GM18517 (cell line): ENCODE data around the gene LRP1.
A peak's percentile ranks its signal among the peaks of the same experiment; 100 is the strongest.

Source experiments
- ATAC-seq: cut with Tn5 transposase; IDR thresholded peaks from one replicate; pipeline ENCODE4 v1.9.1; 2021; ENCODE audit warnings: mild to moderate bottlenecking, moderate library complexity; ENCODE audit not compliant: unreplicated experiment

Gene LRP1

DNA sequence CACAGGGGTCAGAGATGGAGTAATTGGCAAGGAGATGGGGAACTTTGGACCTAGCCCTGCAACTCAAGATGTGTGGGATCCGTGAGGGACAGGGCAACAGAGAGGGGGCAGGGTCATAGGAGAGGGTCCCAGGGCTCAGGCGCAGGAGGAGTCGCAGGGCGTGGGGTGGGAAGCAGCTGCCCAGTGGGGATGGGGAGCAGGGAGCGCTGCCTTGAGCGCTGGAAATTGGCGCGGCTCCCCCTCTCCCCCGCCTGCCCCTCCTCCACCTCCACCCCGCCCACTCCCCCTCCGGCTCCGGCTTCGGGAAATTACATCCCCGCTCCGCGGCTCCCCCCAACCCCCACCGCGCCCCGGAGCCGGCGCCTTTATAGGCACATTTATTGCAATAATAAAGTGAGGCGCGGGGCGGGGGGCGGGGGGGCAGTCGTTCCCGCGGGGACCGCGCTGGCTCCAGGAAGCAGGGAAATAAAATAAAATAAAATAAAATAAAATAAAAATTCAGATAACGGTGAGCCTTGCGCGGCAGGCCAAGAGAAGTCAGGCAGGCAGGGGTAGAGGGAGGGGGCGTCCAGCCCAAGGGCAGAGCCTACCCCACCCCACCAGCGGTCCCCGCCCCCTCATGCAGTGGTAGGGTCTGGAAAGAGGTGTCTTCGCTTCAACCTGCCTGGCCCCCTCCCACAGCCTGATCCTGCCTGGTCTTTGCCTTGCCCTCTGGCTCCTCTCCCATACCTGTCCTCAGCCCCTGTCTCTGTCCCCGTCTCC lies 91.9 kb downstream of the LRP1 start:
- ATAC-seq: no peak

DNA sequence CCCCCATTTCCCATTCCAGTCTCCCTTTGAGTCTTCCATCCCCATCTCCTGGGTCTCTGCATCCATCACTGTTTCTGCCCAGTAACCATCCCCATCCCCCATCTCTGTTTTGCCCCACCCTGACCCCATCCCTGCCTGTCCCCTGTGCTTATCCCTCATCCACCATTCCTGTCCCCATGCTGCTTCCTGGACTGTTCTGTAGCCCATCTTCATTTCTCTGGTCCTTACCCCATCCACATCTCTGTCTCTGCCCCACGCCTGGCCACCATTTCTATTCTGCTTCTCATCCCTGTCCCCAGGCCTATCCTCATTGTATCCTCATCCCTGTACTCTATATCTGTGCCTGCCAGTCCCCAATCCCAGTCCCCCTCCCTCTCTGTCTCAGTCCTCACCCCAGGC lies 92.5 kb downstream of the LRP1 start:
- no peak for ATAC-seq

DNA sequence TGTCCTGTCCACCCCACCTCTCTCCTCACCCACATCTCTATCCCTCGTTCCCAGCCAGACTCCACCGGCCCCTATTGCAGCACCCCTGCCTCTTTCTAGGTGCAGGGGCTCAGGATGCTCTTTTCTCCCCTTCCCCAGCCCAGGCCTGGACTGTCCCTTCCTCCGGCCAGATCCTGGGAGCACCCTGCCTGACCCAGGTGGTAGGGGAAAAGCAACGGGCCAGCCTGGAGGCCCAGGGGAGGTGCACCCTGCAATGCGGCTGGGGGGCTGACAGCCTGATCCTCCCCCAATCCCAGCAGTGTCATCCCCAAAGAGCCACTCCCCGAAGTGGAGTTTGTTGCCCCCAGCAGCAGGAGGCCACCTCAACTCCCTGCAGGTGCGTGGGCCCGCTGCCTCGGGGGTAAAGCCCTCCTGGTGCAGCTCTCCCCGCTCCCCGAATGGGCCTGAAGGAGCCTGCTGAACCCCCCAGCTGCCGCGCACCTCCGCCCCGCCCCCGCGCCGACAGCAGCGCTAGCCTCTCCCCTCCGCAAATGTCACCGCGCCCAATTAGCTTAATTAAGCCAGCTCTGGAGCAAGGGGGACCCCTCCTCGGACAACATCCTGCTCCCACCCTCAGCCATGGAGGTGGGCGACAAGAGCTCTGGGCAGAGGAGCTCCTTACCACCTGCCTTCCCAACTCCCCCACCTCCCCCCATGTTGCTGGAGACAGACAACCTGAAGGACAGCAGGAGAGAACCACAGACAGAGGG lies 93.1 kb downstream of the LRP1 start:
- no peak for ATAC-seq

DNA sequence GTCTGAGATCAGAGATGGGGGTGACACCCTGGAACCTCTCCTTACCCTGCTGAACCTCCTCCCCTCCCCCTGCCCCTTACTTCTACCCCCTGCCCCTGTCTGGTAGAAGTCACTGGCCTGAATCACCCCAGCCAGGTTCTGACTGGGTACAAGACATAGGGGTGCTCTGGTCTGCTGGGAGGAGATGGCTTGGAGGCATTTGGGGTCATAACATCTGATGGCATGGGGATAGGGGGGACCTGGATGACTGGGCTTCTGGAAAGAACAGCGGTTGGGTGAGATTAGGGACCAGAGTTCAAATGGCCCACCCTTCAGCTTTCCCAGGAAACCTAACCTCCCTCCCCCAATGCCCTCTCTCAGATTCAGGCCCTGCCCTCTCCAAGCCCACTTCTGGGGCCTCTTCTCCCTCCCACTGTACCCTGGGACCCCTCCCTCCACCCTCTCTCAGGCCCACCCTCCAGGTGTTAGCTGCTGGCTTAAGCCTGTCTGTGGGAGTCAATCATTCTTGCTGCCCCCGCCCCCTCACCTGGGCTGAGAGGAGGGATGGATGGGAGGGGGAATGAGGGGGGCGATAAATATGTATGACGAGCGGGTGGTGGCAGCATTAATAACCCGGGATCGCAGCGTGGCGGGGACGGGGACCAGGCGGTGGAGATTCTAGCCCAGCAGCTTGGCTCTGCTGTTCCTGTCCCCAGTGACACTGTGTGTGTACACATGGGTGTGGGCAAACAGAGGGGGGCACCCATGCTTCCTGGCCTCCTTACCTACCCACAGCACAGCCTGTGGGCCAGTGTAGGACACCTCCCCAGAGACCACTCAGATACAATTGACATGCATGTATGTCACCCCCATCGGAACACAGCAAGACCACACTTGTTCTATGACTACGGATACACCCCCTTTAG lies 94.3 kb downstream of the LRP1 start:
- ATAC-seq: no peak

DNA sequence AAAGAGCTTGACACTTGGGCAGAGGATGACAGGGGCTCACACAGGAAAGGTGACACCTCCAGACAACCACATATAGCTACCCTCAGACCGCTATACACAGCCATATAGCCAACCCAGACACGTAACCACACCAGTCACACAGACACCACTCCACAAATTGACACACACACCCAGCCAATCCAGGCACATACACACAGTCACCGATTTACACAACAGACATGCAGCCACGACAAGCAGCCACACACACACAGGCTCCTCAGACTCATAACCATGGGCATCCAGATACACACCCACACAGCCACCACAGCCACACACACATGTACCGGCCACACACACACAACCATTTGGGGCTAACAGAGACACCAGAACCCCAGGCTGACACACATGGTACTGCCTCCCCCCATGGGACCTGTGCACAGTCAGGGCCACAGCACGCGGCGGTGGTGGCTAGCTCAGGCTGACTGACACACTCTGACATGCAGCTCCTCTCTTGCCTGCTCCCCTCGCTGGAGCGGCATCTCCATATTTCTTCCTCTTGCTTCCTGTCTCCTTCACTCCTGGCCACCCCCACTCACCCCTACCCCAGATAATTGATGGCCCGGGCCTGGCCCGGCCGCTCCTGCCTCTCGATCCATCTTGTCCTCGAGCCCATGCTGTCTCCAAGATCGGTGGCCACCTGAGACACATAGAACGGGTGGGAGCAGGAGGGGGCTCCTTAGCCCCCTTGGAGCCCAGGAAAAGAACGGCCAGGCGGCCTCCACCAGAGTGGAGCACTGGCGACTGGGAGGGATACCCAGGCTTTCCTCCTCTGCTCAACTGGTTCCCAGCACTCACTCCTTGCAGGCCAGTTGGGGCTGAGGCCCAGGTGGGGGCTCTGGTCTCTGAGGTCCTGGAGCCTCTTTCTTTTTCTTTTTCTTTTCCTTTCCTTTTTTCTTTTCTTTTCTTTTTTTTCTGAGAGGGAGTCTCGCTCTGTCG lies 95.2 kb downstream of the LRP1 start:
- ATAC-seq: no peak

DNA sequence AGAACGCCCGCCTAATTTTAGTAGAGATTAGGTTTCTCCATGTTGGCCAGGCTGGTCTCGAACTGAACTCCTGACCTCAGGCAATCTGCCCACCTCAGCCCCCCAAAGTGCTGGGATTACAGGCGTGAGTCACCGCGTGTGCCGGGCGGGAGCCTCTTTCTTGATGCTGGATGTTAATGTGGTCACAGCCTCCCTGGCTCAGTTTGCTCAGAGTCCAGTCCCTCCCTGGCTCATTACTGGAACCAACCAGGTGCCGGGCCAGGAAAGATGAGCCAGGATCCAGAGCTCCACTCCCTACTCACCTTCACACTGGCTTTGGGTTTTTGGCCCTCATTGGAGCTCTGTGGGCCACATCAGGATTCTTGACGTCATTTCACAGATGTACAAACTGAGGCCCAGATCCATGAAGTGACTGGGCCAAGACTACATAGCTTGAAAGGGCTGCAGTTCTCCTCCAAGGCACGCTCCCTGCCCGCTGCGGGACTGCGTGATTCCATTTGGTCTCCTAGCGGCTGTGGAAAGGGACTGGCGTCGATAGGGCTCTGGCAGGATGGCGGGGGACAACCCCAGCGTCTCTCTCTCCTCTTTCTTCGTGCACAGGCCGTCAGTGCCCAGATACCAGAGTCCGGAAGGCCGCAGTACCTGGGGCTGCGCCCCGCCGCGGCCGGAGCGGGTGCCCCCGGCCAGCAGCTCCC lies 96.1 kb downstream of the LRP1 start:
- no peak for ATAC-seq

DNA sequence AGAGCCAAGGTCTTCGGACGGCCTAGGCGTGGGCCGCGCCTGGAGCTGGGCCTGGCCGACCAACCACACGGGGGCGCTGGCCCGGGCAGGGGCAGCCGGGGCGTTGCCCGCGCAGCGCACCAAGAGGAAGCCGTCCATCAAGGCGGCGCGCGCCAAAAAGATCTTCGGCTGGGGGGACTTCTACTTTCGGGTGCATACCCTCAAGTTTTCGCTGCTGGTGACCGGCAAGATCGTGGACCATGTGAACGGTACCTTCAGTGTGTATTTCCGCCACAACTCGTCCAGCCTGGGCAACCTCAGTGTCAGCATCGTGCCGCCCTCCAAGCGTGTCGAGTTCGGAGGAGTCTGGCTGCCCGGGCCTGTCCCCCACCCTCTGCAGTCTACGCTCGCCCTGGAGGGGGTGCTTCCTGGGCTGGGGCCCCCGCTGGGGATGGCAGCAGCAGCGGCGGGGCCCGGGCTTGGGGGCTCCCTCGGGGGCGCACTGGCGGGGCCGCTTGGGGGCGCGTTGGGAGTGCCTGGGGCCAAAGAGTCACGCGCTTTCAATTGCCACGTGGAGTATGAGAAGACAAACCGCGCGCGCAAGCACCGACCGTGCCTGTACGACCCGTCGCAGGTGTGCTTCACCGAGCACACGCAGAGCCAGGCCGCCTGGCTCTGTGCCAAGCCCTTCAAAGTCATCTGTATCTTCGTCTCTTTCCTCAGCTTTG lies 96.8 kb downstream of the LRP1 start:
- ATAC-seq: no peak

DNA sequence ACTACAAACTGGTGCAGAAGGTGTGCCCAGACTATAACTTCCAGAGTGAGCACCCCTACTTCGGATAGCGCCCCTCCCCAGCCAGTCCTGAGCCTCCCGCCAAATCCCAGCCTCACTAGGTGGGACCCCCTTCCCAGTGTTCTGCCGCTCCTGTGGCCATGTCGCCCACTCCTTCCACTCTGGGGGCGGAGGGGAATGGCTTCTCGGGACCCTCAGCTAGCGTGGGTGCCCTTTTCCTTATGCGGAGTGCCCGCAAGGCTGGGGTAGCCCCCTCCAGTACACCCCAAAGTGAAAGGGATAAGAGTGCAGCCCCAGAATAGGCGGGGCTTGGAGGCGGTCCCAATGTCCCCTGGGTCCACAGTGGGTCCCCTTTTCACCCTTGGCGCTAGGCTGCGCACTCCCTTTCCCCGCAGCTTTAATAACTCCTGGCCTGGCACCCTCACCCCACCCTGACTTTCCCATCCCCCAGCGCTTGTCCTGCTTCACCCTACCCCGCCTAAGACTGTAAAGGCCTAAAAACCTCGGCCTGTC lies 97.5 kb downstream of the LRP1 start:
- ATAC-seq: no peak

DNA sequence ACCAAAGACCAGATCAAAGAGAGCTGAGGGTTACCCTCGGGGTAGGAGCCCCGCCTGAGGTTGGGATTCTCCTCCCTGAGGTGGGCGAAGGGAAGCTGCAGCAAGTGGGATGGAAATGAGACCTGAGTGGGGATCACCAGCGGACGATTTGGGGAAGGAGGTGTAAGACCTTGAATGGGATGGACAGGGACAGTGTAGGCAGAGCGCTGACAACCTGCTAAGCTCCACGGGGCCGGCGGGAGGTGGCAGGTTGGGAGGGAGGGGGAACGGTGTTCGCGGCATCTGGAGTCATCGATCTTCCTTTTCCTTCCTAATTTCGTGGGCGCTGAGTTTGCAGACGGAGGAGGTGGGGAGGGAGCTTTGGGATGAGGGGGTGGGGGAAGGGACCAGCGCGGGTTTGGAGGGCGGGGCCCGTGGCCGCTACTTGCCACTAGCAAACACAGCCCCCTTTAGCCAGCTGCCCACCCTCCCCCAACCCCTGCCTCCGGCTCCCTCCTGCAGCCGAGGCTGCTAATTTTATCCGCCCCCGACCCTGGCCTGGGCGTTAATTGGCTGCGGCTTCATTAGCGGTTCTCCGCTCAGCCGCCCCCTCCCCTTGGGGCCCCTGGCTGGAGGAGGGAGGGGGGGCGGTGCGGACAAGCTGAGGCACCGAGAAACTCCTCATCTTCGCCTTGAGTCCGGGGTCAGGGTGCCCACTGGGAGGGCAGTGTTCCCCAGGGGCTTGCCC lies 98.5 kb downstream of the LRP1 start:
- no peak for ATAC-seq

DNA sequence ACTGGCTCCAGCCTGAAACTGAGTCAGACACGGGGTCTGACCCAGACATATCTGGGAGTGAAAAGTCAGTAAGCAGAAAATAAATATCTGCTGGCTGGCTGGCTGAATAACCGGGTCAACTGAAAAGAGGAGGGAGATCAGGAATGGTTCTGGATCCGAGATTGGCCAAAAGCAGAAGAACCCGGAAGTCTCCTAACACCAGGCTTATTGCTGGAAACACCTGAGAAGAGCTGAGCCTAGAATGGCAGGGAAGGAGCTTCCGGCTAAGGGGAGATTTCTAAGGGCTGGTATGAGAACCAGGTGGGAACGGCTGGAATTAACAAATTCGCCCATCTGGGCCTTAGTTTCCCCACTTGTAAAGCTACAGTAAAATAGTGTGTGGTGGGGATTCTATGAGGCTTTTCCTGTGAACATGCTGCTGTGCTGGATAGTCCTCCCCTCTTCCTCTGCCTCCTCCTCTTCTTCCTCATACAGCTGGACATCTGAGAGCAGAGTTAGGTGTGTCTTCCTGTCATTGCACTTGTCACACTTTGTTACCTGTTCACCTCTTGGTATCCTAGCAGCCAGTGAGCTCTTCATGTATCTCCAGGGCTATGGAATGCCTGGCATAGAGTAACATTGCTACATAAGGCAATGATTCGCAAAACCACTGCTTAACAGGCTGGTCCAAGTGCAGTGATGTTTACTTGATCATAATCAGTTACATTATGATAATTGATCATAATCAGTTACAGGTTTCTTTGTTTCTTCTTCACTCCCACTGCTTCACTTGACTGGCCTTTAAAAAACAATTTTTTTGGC lies 99.2 kb downstream of the LRP1 start:
- ATAC-seq: no peak

DNA sequence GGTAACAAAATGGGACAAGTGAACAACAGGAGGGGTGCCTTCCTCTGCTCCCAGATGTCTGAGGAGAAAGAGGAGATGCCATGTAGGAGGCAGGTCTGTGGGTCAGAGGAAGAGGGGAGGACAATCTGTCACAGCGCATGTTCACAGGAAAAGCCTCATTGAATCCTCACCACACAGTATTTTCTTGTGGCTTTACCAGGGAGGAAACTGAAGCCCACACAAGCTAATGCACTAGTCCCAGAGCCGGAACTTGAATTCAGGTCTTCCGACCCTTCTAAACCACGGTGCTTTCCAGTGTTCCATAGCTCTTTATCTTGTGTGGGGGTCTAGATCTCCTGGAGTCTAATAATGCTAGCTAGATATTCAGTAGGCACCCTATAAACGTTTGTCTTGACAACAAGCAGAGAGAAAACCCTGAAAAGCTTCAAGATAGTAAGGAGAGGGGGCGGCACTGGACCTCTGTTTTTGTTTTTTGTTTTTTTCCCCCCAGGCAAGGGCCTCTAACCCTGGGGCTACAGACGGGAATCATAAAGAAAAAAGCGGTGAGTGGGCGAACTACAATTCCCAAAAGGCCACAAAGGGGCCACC lies 100.9 kb downstream of the LRP1 start:
- no peak for ATAC-seq

DNA sequence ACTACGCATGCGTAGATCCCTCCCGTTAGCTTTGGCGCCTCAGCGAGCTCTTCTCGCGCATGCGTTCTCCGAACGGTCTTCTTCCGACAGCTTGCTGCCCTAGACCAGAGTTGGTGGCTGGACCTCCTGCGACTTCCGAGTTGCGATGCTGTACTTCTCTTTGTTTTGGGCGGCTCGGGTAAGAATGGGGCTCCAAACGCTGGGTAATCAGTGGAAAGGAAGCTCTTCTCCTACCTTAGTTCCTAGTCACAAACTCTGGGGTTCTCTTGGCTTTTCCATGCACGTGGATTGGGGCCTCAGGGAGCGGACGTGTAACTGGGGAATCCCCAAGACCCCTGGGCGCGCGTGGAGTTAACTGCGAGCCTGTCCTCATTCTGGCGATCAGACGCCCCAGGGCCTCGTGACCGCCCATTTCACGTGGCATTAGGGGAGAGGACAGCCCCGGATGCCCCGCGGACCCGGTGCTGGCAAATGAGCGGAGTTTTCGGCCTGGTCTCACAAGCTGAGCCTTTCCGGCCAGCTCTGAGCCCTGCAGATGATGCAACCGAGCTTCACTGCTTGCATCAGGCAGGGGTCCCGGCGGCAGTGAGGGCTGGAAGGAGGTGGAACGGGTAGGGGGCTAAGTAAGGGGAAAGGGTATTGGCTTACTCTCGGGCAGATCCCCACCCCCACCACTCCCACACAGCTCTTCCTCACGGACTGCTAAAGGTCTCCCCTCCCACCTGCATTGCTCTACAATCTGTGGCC lies 101.5 kb downstream of the LRP1 start, which contains the start of gene SHMT2:
TSS of gene SHMT2 (plus strand) at position 78 of the 747 bp plus-strand sequence. CDS start at position 146, 68 bp downstream.
- ATAC-seq: peak; percentile 59

DNA sequence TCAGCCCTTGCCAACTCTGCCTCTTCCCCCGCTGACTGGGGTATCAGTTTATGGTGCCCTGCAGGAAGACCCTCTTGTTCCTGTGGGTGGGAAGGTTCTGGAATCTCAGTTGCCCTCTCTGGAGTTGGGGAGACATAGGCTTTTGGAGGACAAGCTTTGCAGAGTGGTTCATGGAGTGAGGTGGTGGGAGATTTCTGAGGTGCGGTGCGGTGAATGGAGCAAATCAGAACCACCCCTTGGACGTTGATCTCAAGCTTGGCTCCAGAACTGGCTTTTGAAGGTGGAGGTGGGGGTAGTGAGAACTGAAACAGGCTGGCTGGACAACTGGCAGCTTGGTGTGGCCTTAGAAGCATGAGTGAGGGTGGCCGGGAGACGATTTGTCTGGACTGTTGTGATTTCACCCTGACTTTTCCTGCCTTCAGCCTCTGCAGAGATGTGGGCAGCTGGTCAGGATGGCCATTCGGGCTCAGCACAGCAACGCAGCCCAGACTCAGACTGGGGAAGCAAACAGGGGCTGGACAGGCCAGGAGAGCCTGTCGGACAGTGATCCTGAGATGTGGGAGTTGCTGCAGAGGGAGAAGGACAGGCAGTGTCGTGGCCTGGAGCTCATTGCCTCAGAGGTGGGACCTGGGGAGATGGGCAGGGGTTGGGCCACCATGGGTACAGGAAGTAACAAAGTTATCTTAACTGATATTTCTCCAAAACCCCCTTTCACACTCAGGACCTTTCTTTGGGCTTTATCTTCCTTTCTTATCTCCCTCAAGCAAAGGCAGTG lies 102.3 kb downstream of the LRP1 start:
- ATAC-seq: no peak

DNA sequence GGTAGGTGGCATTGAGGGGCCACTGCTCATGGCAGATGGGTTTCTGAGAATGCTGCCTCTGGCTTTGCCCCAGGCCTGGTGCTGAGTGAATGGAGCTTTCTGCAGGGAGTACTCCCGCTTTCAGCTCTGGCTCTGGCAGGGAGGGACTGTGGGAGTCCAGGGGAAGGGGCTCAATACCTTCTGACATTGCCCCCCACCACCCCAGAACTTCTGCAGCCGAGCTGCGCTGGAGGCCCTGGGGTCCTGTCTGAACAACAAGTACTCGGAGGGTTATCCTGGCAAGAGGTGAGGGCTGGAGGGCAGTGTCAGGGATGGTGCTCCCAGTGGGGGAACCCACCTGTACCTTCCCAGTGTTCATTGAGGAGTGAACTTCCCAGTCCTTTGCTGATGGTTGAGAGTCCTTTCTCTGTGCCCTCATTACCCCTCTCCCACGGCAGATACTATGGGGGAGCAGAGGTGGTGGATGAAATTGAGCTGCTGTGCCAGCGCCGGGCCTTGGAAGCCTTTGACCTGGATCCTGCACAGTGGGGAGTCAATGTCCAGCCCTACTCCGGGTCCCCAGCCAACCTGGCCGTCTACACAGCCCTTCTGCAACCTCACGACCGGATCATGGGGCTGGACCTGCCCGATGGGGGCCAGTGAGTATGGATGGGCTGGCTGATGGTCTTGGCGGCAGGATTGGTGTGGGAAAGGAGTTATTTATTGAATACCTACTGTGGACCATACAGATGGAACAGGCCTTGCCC lies 103.2 kb downstream of the LRP1 start:
- ATAC-seq: no peak
